HepG2 (cell line): ENCODE measurements around the gene PTPRM. TPM values are rescaled to one million over a fixed set of nuclear protein-coding genes. Genes with fewer than 3 reads are reported as not detected.

Experiments
- ARID3A ChIP-seq: IDR thresholded peaks from 2 replicates; pipeline ENCODE4 v1.6.1; 2012; ENCODE audit warnings: low read depth, low read length, improper control_type of control experiment
- CBFB ChIP-seq: sonication (generic); formaldehyde crosslinking; IDR thresholded peaks from 2 replicates; pipeline ENCODE4 v1.4.0; 2020; ENCODE audit warnings: missing genetic modification reagents
- KLF9 ChIP-seq: IDR thresholded peaks from 2 replicates; pipeline ENCODE4 v1.6.1; 2016; ENCODE audit warnings: low read depth
- MEIS2 ChIP-seq: sonication (generic); formaldehyde crosslinking; IDR thresholded peaks from 2 replicates; pipeline ENCODE4 v1.9.0; 2021; ENCODE audit warnings: mild to moderate bottlenecking, missing genetic modification reagents
- PCBP2 ChIP-seq: fragments of 200-400 bp; formaldehyde crosslinking; optimal IDR thresholded peaks from 2 replicates; pipeline ENCODE3; 2018; ENCODE audit warnings: low read length, low read depth; ENCODE audit not compliant: poor library complexity, severe bottlenecking
- PRDM10 ChIP-seq: sonication (generic); formaldehyde crosslinking; IDR thresholded peaks from 2 replicates; pipeline ENCODE4 v1.4.0; 2020; ENCODE audit warnings: low read depth, missing genetic modification reagents
- SIX1 ChIP-seq: sonication (generic); formaldehyde crosslinking; IDR thresholded peaks from 2 replicates; pipeline ENCODE4 v1.4.0; 2020; ENCODE audit warnings: missing genetic modification reagents, borderline replicate concordance
- TFDP1 ChIP-seq: IDR thresholded peaks from 2 replicates; pipeline ENCODE4 v1.6.1; 2016; ENCODE audit warnings: missing compliant biosample characterization, missing genetic modification reagents, borderline replicate concordance
- ZBTB33 ChIP-seq: sonication (generic); formaldehyde crosslinking; IDR thresholded peaks from 2 replicates; pipeline ENCODE4 v1.4.0; 2020; ENCODE audit warnings: missing genetic modification reagents
- ZMAT5 ChIP-seq: sonication (generic); formaldehyde crosslinking; IDR thresholded peaks from 2 replicates; pipeline ENCODE4 v1.5.0; 2020; ENCODE audit warnings: mild to moderate bottlenecking, low read depth, missing genetic modification reagents, borderline replicate concordance
- ZNF296 ChIP-seq: sonication (generic); formaldehyde crosslinking; conservative IDR thresholded peaks from 2 replicates; pipeline ENCODE4 v1.5.0; 2020; ENCODE audit warnings: mild to moderate bottlenecking, missing genetic modification reagents
- ZNF501 ChIP-seq: sonication (generic); formaldehyde crosslinking; IDR thresholded peaks from 2 replicates; pipeline ENCODE4 v1.5.1; 2020; ENCODE audit warnings: mild to moderate bottlenecking, moderate library complexity, missing genetic modification reagents
- ZNF589 ChIP-seq: sonication (generic); formaldehyde crosslinking; conservative IDR thresholded peaks from 2 replicates; pipeline ENCODE4 v1.8.0; 2022; ENCODE audit warnings: mild to moderate bottlenecking, moderate library complexity, missing genetic modification reagents
- ZNF776 ChIP-seq: sonication (generic); formaldehyde crosslinking; IDR thresholded peaks from 2 replicates; pipeline ENCODE4 v1.4.0; 2020; ENCODE audit warnings: mild to moderate bottlenecking, missing genetic modification reagents
- ZNF883 ChIP-seq: sonication (generic); formaldehyde crosslinking; IDR thresholded peaks from 2 replicates; pipeline ENCODE4 v1.5.1; 2020; ENCODE audit warnings: mild to moderate bottlenecking, missing genetic modification reagents; ENCODE audit errors: not compliant biosample characterization
- ZSCAN5A ChIP-seq: sonication (generic); formaldehyde crosslinking; IDR thresholded peaks from 2 replicates; pipeline ENCODE4 v1.8.0; 2022; ENCODE audit warnings: mild to moderate bottlenecking, missing genetic modification reagents, borderline replicate concordance
- polyA plus RNA-seq, 8 experiments: library from polyadenylated mRNA; depleted of rRNA in 3 of 8; stranded (reverse) in 7 of 8; unstranded in 1 of 8; fragments of >200 nt; fragmentation: Illumina TruSeq in 4 of 8; extraction: Trizol in 4 of 8; gene quantifications; 2 replicates each; pipeline versions ENCODE4 v1.2.1 to v1.2.3, GENCODE V29; 2011 to 2016; ENCODE audit warnings: low read depth in 4 of 8, missing spikeins in 1 of 8, mixed read lengths in 1 of 8; ENCODE audit not compliant: insufficient read depth in 1 of 8
- total RNA-seq, 5 experiments: library from RNA; depleted of rRNA; stranded (reverse); fragments of >200 nt; fragmentation: Illumina TruSeq; extraction: Trizol; gene quantifications; 2 replicates each; pipeline ENCODE4 v1.2.3, GENCODE V29; 2016; ENCODE audit warnings: low read depth in 1 of 5

The PTPRM gene
- total and polyA plus RNA-seq, 2 of the 13 experiments (the other 11 are each of a cell fraction or from before 2014, with no cell fraction given), result 12.6 to 108 TPM

- peak; percentile 46; the same call in 1 of the 2 replicates for TF ChIP-seq PRDM10 (CRISPR knock-in tag)
- no peak for TF ChIP-seq MEIS2 (CRISPR knock-in tag)
- no peak for TF ChIP-seq ZBTB33 (CRISPR knock-in tag)
- TF ChIP-seq SIX1 (CRISPR knock-in tag), result no peak
- no peak for TF ChIP-seq ZNF296
- no peak for TF ChIP-seq CBFB
- TF ChIP-seq ZNF776, result no peak
- TF ChIP-seq ZNF501 (CRISPR knock-in tag), result peak; percentile 54; the same call in 1 of the 2 replicates
- no peak for TF ChIP-seq ZNF883 (CRISPR knock-in tag)
- no peak for TF ChIP-seq TFDP1 (CRISPR knock-in tag)
- TF ChIP-seq ARID3A, result no peak; the same call in 1 of the 2 replicates
- TF ChIP-seq ZNF589 (CRISPR knock-in tag), result no peak
- TF ChIP-seq PCBP2, result no peak
- no peak for TF ChIP-seq KLF9
- TF ChIP-seq ZSCAN5A (CRISPR knock-in tag), result 0 out of 2 replicates have a peak, but pooled peaks have one; percentile 59
- TF ChIP-seq ZMAT5, result no peak
Measured at GRCh38 chr18:7626922-7627440, 59.9 kb downstream of the PTPRM start (continued).
